ENCODE results near the gene C12orf42.

DNA sequence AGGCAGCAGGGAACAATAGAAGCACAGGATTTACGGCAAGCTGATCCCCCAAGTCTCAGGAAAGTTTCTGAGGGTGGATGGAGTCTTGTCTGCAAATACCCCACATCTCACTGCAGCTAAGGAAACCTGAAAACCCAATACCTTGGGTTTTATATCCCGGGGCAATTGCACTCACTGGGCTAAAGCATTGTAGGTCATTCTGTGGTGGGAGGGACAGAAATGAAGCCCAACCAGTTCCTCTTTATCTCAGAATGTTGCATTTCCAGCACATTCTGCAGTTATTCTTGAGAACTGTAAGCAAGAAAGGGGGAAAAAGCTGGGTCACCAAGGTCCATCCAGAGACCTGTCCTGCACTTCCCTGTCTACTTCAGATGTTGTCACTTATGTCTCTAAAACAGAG, 39.8 kb downstream of the C12orf42 start:
- TF ChIP-seq, protein P1, sequence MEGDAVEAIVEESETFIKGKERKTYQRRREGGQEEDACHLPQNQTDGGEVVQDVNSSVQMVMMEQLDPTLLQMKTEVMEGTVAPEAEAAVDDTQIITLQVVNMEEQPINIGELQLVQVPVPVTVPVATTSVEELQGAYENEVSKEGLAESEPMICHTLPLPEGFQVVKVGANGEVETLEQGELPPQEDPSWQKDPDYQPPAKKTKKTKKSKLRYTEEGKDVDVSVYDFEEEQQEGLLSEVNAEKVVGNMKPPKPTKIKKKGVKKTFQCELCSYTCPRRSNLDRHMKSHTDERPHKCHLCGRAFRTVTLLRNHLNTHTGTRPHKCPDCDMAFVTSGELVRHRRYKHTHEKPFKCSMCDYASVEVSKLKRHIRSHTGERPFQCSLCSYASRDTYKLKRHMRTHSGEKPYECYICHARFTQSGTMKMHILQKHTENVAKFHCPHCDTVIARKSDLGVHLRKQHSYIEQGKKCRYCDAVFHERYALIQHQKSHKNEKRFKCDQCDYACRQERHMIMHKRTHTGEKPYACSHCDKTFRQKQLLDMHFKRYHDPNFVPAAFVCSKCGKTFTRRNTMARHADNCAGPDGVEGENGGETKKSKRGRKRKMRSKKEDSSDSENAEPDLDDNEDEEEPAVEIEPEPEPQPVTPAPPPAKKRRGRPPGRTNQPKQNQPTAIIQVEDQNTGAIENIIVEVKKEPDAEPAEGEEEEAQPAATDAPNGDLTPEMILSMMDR (IDR thresholded peaks at IDR 0.05; ENCODE audit: insufficient read depth, low read length, poor library complexity, severe bottlenecking) = no peak
- no peak for TF ChIP-seq EZH2phosphoT487 (conservative IDR thresholded peaks at IDR 0.05; ENCODE audit: low read length)
